HepG2 (cell line): ENCODE results near the gene KCNIP4. TPM values are rescaled to one million over a fixed set of nuclear protein-coding genes. Genes with fewer than 3 reads are reported as not detected.
"Not testable (repeated sequence)": the region's sequence is repeated elsewhere in the genome, so short reads cannot be mapped to it uniquely, and the experiment has no call there.

Experiments
- ATAC-seq: fragments of 200-7000 bp; cut with Tn5 transposase; 3 replicates; pipeline ENCODE4 v1.9.1; 2020; ENCODE audit warnings: mild to moderate bottlenecking, moderate library complexity
- BruUV-seq: library from RNA; stranded (reverse); fragments of 400-500 nt; replicated peaks from 2 replicates; lab custom pipeline; 2021; lab: Mats Ljungman, UMichigan
- CTCF ChIA-PET: fragments of 300-600 bp; formaldehyde crosslinking; extraction: SDS; loops from one replicate; lab custom pipeline; 2021; ENCODE audit warnings: low total read pairs, inconsistent platforms, low intra/inter-chr PET ratio; lab: Yijun Ruan, JAX
- POLR2A ChIA-PET: fragments of 350-600 bp; sonication (Branson Sonifier 250); formaldehyde crosslinking; loops from one replicate; lab custom pipeline; 2020; ENCODE audit warnings: antibody characterized with exemption, inconsistent platforms; lab: Yijun Ruan, JAX
- DNase-seq: peaks from one replicate; pipeline ENCODE4 v3.0.0-alpha.2; 2015; ENCODE audit warnings: low spot score
- FAIRE-seq: peaks from 3 replicates; lab custom pipeline; 2011; peaks lifted over from hg19 to GRCh38; lab: Jason Lieb, UNC
- H2AFZ ChIP-seq: one replicate; pipeline ENCODE4 v1.6.1; 2011; ENCODE audit warnings: low read length, inconsistent platforms
- H3K27ac ChIP-seq: fragments of 300-600 bp; 3 replicates; pipeline ENCODE4 v1.8.0; 2011; ENCODE audit warnings: mixed run types, mild to moderate bottlenecking, mixed read lengths, low read length, inconsistent platforms; ENCODE audit not compliant: insufficient read depth; ENCODE audit errors: extremely low read length
- H3K27me3 ChIP-seq, 2 experiments: fragments of 200-600 bp in 1 of 2; 2 replicates in 1 of 2; 3 replicates in 1 of 2; pipeline versions ENCODE4 v1.6.0 to v1.8.0; 2011; ENCODE audit warnings: low read length in 2 of 2, mild to moderate bottlenecking in 2 of 2, moderate library complexity in 2 of 2, inconsistent platforms in 1 of 2; ENCODE audit not compliant: insufficient read depth in 2 of 2, control insufficient read depth in 1 of 2
- H3K36me3 ChIP-seq, 2 experiments: fragments of 200-600 bp in 1 of 2; replicated peaks in 1 of 2; 2 replicates in 1 of 2; 3 replicates in 1 of 2; pipeline versions ENCODE4 v1.5.1 to v1.8.0; 2011; ENCODE audit warnings: low read length in 2 of 2, inconsistent platforms in 1 of 2; ENCODE audit not compliant: insufficient read depth in 2 of 2, control insufficient read depth in 1 of 2
- H3K4me1 ChIP-seq: 2 replicates; pipeline ENCODE4 v1.5.1; 2012; ENCODE audit warnings: low read length, inconsistent platforms; ENCODE audit not compliant: insufficient read depth
- H3K4me2 ChIP-seq: 2 replicates; pipeline ENCODE4 v1.6.0; 2011; ENCODE audit warnings: low read depth, low read length, inconsistent platforms
- H3K4me3 ChIP-seq, 3 experiments: fragments of 200-600 bp in 1 of 3; sonication (generic), shearing (Covaris generic) in 1 of 3; replicated peaks in 1 of 3; 2 replicates each; pipeline ENCODE4 v1.5.1; 2011 to 2016; ENCODE audit warnings: low read length in 3 of 3, inconsistent platforms in 2 of 3, low read depth in 2 of 3, mild to moderate bottlenecking in 2 of 3, control low read depth in 1 of 3, mixed read lengths in 1 of 3; ENCODE audit not compliant: insufficient read depth in 1 of 3
- H3K79me2 ChIP-seq: one replicate; pipeline ENCODE4 v1.6.1; 2011; ENCODE audit warnings: low read length, inconsistent platforms; ENCODE audit not compliant: insufficient read depth
- H3K9ac ChIP-seq: 2 replicates; pipeline ENCODE4 v1.6.0; 2011; ENCODE audit warnings: mild to moderate bottlenecking, low read depth, low read length, inconsistent platforms; ENCODE audit not compliant: insufficient read depth
- H3K9me3 ChIP-seq: 2 replicates; pipeline ENCODE4 v1.5.1; 2012; ENCODE audit warnings: mild to moderate bottlenecking, low read length
- H4K20me1 ChIP-seq: 2 replicates; pipeline ENCODE4 v1.6.0; 2011; ENCODE audit warnings: inconsistent platforms, mild to moderate bottlenecking, low read length, moderate library complexity; ENCODE audit not compliant: insufficient read depth
- ADNP ChIP-seq: sonication (generic); formaldehyde crosslinking; IDR thresholded peaks from 2 replicates; pipeline ENCODE4 v1.4.0; 2020; ENCODE audit warnings: missing genetic modification reagents
- ATF7 ChIP-seq, 2 experiments: fragments of 450-650 bp in 1 of 2; sonication (generic) in 1 of 2; formaldehyde crosslinking in 1 of 2; IDR thresholded peaks; 2 replicates each; pipeline versions ENCODE4 v1.4.0 to v1.6.1; 2016 to 2020; ENCODE audit warnings: antibody characterized with exemption in 1 of 2, mild to moderate bottlenecking in 1 of 2, missing genetic modification reagents in 1 of 2
- LBX2 ChIP-seq: sonication (generic); formaldehyde crosslinking; IDR thresholded peaks from 2 replicates; pipeline ENCODE4 v1.5.0; 2020; ENCODE audit warnings: missing genetic modification reagents, mild to moderate bottlenecking, borderline replicate concordance
- NR2F6 ChIP-seq, 2 experiments: IDR thresholded peaks; 2 replicates each; pipeline ENCODE4 v1.6.1; 2016; ENCODE audit warnings: antibody characterized with exemption in 1 of 2, mild to moderate bottlenecking in 1 of 2
- NRL ChIP-seq: sonication (generic); formaldehyde crosslinking; IDR thresholded peaks from 2 replicates; pipeline ENCODE4 v1.5.0; 2020; ENCODE audit warnings: missing genetic modification reagents, mild to moderate bottlenecking, moderate library complexity, borderline replicate concordance
- SRY ChIP-seq: sonication (generic); formaldehyde crosslinking; IDR thresholded peaks from 2 replicates; pipeline ENCODE4 v1.8.0; 2022; ENCODE audit warnings: mild to moderate bottlenecking, missing genetic modification reagents
- STAT5B ChIP-seq: sonication (generic); formaldehyde crosslinking; IDR thresholded peaks from 2 replicates; pipeline ENCODE4 v1.4.0; 2020; ENCODE audit warnings: missing genetic modification reagents
- XRCC5 ChIP-seq: fragments of 200-400 bp; formaldehyde crosslinking; optimal IDR thresholded peaks from 2 replicates; pipeline ENCODE3; 2017; ENCODE audit warnings: mild to moderate bottlenecking, low read length
- ZFP36 ChIP-seq: fragments of 150-350 bp; IDR thresholded peaks from 2 replicates; pipeline ENCODE4 v1.6.1; 2018; ENCODE audit warnings: borderline replicate concordance, low read length, low read depth; ENCODE audit not compliant: partially characterized antibody
- ZKSCAN1 ChIP-seq: fragments of 150-350 bp; IDR thresholded peaks from 2 replicates; pipeline ENCODE4 v1.6.1; 2014; ENCODE audit warnings: low read length
- ZMAT3 ChIP-seq: sonication (generic); formaldehyde crosslinking; conservative IDR thresholded peaks from 2 replicates; pipeline ENCODE4 v1.7.0; 2021; ENCODE audit warnings: missing genetic modification reagents
- ZNF331 ChIP-seq: sonication (generic); formaldehyde crosslinking; IDR thresholded peaks from 2 replicates; pipeline ENCODE4 v1.4.0; 2020; ENCODE audit warnings: missing genetic modification reagents
- ZNF44 ChIP-seq: sonication (generic); formaldehyde crosslinking; IDR thresholded peaks from 2 replicates; pipeline ENCODE4 v1.5.1; 2020; ENCODE audit warnings: mild to moderate bottlenecking, missing genetic modification reagents
- ZNF530 ChIP-seq: sonication (generic); formaldehyde crosslinking; IDR thresholded peaks from 2 replicates; pipeline ENCODE4 v1.5.0; 2020; ENCODE audit warnings: low read depth, mild to moderate bottlenecking, missing genetic modification reagents
- ZNF660 ChIP-seq: sonication (generic); formaldehyde crosslinking; IDR thresholded peaks from 2 replicates; pipeline ENCODE4 v1.5.1; 2020; ENCODE audit warnings: mild to moderate bottlenecking, low read depth, missing genetic modification reagents, borderline replicate concordance
- ZNF720 ChIP-seq: sonication (generic); formaldehyde crosslinking; IDR thresholded peaks from 2 replicates; pipeline ENCODE4 v1.4.0; 2020; ENCODE audit warnings: missing genetic modification reagents
- ZNF766 ChIP-seq: sonication (generic); formaldehyde crosslinking; IDR thresholded peaks from 2 replicates; pipeline ENCODE4 v1.5.0; 2020; ENCODE audit warnings: missing genetic modification reagents, borderline replicate concordance
- ZNF773 ChIP-seq: sonication (generic); formaldehyde crosslinking; IDR thresholded peaks from 2 replicates; pipeline ENCODE4 v1.4.0; 2020; ENCODE audit warnings: missing genetic modification reagents, borderline replicate concordance
- ZNF83 ChIP-seq: sonication (generic); formaldehyde crosslinking; IDR thresholded peaks from 2 replicates; pipeline ENCODE4 v1.4.0; 2020; ENCODE audit warnings: missing genetic modification reagents, mild to moderate bottlenecking, borderline replicate concordance
- ZNF850 ChIP-seq: sonication (generic); formaldehyde crosslinking; conservative IDR thresholded peaks from 2 replicates; pipeline ENCODE4 v1.9.0; 2021; ENCODE audit warnings: mild to moderate bottlenecking, missing genetic modification reagents
- WGBS: methylation state at CpG from one replicate; pipeline ENCODE4 v1.1.6; 2017; ENCODE audit warnings: low lambda C conversion rate; 5-methylcytosine and 5-hydroxymethylcytosine counted together
- in situ Hi-C: cut with HindIII; loops from 2 replicates; pipeline ENCODE4 v1.10.0; 2017; ENCODE audit warnings: low pct_unique_long_range_greater_than_20kb; ENCODE audit not compliant: extremely low pct_ligation_motif_present
- intact Hi-C: fragments of 100-400 bp; cut with micrococcal nuclease; formaldehyde crosslinking; loops from one replicate; pipeline ENCODE4 v1.10.0; 2022; ENCODE audit not compliant: unreplicated experiment
- polyA plus RNA-seq, 8 experiments: library from polyadenylated mRNA; depleted of rRNA in 3 of 8; stranded (reverse) in 7 of 8; unstranded in 1 of 8; fragments of >200 nt; fragmentation: Illumina TruSeq in 4 of 8; extraction: Trizol in 4 of 8; gene quantifications; 2 replicates each; pipeline versions ENCODE4 v1.2.1 to v1.2.3, GENCODE V29; 2011 to 2016; ENCODE audit warnings: low read depth in 4 of 8, missing spikeins in 1 of 8, mixed read lengths in 1 of 8; ENCODE audit not compliant: insufficient read depth in 1 of 8
- total RNA-seq, 5 experiments: library from RNA; depleted of rRNA; stranded (reverse); fragments of >200 nt; fragmentation: Illumina TruSeq; extraction: Trizol; gene quantifications; 2 replicates each; pipeline ENCODE4 v1.2.3, GENCODE V29; 2016; ENCODE audit warnings: low read depth in 1 of 5

Gene KCNIP4
- total and polyA plus RNA-seq, 2 of the 13 experiments (the other 11 are each of a cell fraction or from before 2014, with no cell fraction given), result 0.09 TPM; not detected in 1

DNA sequence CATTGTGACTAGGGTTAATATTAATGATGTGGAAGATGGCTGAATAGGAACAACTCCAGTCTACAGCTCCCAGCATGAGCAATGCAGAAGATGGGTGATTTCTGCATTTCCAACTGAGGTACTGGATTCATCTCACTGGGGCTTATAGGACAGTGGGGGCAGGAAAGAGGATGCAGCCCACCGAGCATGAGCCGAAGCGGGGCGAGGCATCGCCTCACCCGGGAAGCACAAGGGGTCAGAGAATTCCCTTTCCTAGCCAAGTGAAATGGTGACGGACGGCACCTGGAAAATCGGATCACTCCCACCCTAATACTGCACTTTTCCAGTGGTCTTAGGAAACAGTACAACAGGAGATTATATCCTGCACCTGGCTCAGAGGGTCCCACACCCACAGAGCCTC is 48.0 kb upstream of the KCNIP4 start:
- CTCF ChIA-PET, DNase-seq, H3K4me1 ChIP-seq, intact Hi-C loops, H3K27me3 ChIP-seq, H3K36me3 ChIP-seq, H3K79me2 ChIP-seq, H3K4me2 ChIP-seq, H3K27ac ChIP-seq, H3K4me3 ChIP-seq, POLR2A ChIA-PET, in situ Hi-C loops, H3K9ac ChIP-seq, FAIRE-seq, H3K9me3 ChIP-seq, H4K20me1 ChIP-seq, H2AFZ ChIP-seq, BruUV-seq, ATAC-seq: not testable (repeated sequence)
- WGBS, result 44% methylated on average over 5 of the region's 9 CpGs

- Histone ChIP-seq H3K27me3 (no peaks in the 10 kb centered on the region; a peak in 1 of 5 replicates), H3K9ac (no peak overlapping the region), H4K20me1 (no peaks in the 10 kb centered on the region), H3K4me1 (no peaks in the 10 kb centered on the region), H3K27ac (no peak overlapping the region), H3K4me3 (no peak overlapping the region), H3K79me2 (no peaks in the 10 kb centered on the region), H3K36me3 (no peaks in the 10 kb centered on the region), H3K4me2 (no peak overlapping the region), H3K9me3 (no peaks in the 10 kb centered on the region), H2AFZ (no peak overlapping the region)
- DNase-seq, result no peak
- no peak for FAIRE-seq
- 3% methylated on average over 1 of the region's 1 CpG for WGBS
- TF ChIP-seq ZNF766 (CRISPR knock-in tag) (no peak), XRCC5 (no peak), SRY (CRISPR knock-in tag) (no peak), STAT5B (no peak), ZKSCAN1 (no peak), NR2F6 (IDR thresholded peaks at IDR 0.05) (no peak), NR2F6 (CRISPR knock-in tag; IDR thresholded peaks at IDR 0.05) (no peak), ZMAT3 (CRISPR knock-in tag) (no peak), ZNF530 (CRISPR knock-in tag) (no peak), LBX2 (CRISPR knock-in tag) (no peak), ZNF720 (no peak), ZNF660 (no peak), ZNF83 (no peak), NRL (CRISPR knock-in tag) (no peak), ADNP (CRISPR knock-in tag) (no peak), ZFP36 (no peak), ZNF850 (CRISPR knock-in tag) (no peak), ZNF773 (CRISPR knock-in tag) (no peak), ZNF44 (no peak), ATF7 (IDR thresholded peaks at IDR 0.05) (no peak), ATF7 (CRISPR knock-in tag; IDR thresholded peaks at IDR 0.05) (no peak), ZNF331 (CRISPR knock-in tag) (no peak)
- ChIA-PET POLR2A (no interaction called here), CTCF (no interaction called here)
- no peak for ATAC-seq
- intact Hi-C loops (no loop called here), in situ Hi-C loops (no loop called here)
- BruUV-seq, result no TSS peak
Measured at GRCh38 chr4:21992330-21992729, 43.8 kb upstream of the KCNIP4 start.
